RPMI7951 (cell line): ENCODE results near the gene TBX19. TPM values are rescaled to one million over a fixed set of nuclear protein-coding genes. Genes with fewer than 3 reads are reported as not detected.
A peak's percentile ranks its signal among the peaks of the same experiment; 100 is the strongest.

Source experiments
- DNase-seq: peaks from one replicate; pipeline ENCODE4 v3.0.0-alpha.2; 2012; ENCODE audit warnings: low read depth
- total RNA-seq: library from RNA; depleted of rRNA; stranded (reverse); fragments of >200 nt; shearing (Covaris generic); gene quantifications from 2 replicates; pipeline ENCODE4 v1.2.3, GENCODE V29; 2014

The TBX19 gene
- total RNA-seq, 1 experiment from 2014 or later, result 0.84 TPM

- no peak for DNase-seq
These were observed 39.5 kb downstream of the TBX19 start for GRCh38 chr1:168320149-168320548.

GRCh38 chr1:168320800-168321450 lies 40.2 kb downstream of the TBX19 start:
- peak; percentile 78 for DNase-seq

- DNase-seq, result peak; percentile 43
These were observed 41.3 kb downstream of the TBX19 start for GRCh38 chr1:168321945-168322344.

GRCh38 chr1:168324745-168325425 lies 44.2 kb downstream of the TBX19 start:
- no peak for DNase-seq

GRCh38 chr1:168328731-168329364 lies 48.2 kb downstream of the TBX19 start:
- DNase-seq, result no peak

- no peak for DNase-seq
These were observed 49.6 kb downstream of the TBX19 start for GRCh38 chr1:168330285-168330684.

GRCh38 chr1:168331569-168331968 lies 50.9 kb downstream of the TBX19 start:
- DNase-seq, result no peak

- DNase-seq, result no peak
These were observed 53.0 kb downstream of the TBX19 start for GRCh38 chr1:168333562-168334276.

GRCh38 chr1:168335500-168335899 lies 54.8 kb downstream of the TBX19 start:
- peak; percentile 41 for DNase-seq

GRCh38 chr1:168338589-168339503 lies 58.2 kb downstream of the TBX19 start:
- DNase-seq, result no peak

- DNase-seq, result no peak
These were observed 60.3 kb downstream of the TBX19 start for GRCh38 chr1:168340781-168341482.

GRCh38 chr1:168341483-168341975 lies 60.9 kb downstream of the TBX19 start:
- DNase-seq, result peak; percentile 77

GRCh38 chr1:168342572-168343280 lies 62.0 kb downstream of the TBX19 start:
- DNase-seq, result peak; percentile 81

GRCh38 chr1:168343566-168343965 lies 62.9 kb downstream of the TBX19 start:
- no peak for DNase-seq

- no peak for DNase-seq
These were observed 63.8 kb downstream of the TBX19 start for GRCh38 chr1:168344517-168344916.

GRCh38 chr1:168345939-168346338 lies 65.3 kb downstream of the TBX19 start:
- DNase-seq, result no peak

GRCh38 chr1:168347630-168348029 lies 67.0 kb downstream of the TBX19 start:
- DNase-seq, result no peak

GRCh38 chr1:168348146-168348709 lies 67.6 kb downstream of the TBX19 start:
- DNase-seq, result peak; percentile 60
